ENCODE results near the gene GRIA1.

DNA sequence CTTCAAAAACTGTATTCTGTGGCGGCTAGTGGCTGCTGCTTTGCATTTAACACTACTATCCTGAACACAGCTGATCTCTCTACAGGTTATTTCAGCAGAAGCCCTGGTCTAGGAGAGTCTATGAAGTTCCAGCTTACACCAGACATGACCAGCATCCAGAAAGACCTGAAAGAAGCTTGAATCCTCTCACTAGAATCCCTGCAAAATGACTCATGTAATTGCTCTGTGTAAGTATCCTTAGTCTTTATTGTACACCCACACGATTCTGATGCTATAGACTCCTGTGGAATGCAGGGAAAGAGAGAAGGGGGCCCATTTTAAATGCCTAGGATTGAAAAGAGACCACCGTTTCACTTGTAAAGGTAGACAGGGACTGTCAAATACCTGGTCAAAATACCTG, 859 bp upstream of the GRIA1 start:
- TF ChIP-seq POLR2A (IDR thresholded peaks at IDR 0.05) (no peak), EP300 (IDR thresholded peaks at IDR 0.05; ENCODE audit: low read depth) (no peak), POLR2AphosphoS5 (IDR thresholded peaks at IDR 0.05) (no peak)
- TF ChIP-seq, protein P1, sequence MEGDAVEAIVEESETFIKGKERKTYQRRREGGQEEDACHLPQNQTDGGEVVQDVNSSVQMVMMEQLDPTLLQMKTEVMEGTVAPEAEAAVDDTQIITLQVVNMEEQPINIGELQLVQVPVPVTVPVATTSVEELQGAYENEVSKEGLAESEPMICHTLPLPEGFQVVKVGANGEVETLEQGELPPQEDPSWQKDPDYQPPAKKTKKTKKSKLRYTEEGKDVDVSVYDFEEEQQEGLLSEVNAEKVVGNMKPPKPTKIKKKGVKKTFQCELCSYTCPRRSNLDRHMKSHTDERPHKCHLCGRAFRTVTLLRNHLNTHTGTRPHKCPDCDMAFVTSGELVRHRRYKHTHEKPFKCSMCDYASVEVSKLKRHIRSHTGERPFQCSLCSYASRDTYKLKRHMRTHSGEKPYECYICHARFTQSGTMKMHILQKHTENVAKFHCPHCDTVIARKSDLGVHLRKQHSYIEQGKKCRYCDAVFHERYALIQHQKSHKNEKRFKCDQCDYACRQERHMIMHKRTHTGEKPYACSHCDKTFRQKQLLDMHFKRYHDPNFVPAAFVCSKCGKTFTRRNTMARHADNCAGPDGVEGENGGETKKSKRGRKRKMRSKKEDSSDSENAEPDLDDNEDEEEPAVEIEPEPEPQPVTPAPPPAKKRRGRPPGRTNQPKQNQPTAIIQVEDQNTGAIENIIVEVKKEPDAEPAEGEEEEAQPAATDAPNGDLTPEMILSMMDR (IDR thresholded peaks at IDR 0.05) = no peak

Data from transverse colon (tissue), 4 donors.